HAP-1 (cell line): Measurements from ENCODE around the gene SVOP.
A peak's percentile ranks its signal among the peaks of the same experiment; 100 is the strongest.

Source experiments
- DNase-seq, 2 experiments: peaks; one replicate each; pipeline ENCODE4 v3.0.0-alpha.2; 2016 to 2020; ENCODE audit warnings: low spot score in 2 of 2
- H3K27me3 ChIP-seq: fragments of 250-450 bp; sonication (Bioruptor Pico); 2 replicates; pipeline ENCODE4 v1.5.1; 2020; ENCODE audit warnings: low read depth, mild to moderate bottlenecking, moderate library complexity
- H3K36me3 ChIP-seq: fragments of 250-450 bp; sonication (Bioruptor Pico); replicated peaks from 2 replicates; pipeline ENCODE4 v1.5.1; 2020; ENCODE audit warnings: mild to moderate bottlenecking
- H3K4me1 ChIP-seq: fragments of 250-450 bp; sonication (Bioruptor Pico); 2 replicates; pipeline ENCODE4 v1.5.1; 2020; ENCODE audit warnings: mild to moderate bottlenecking
- H3K4me3 ChIP-seq: fragments of 250-450 bp; sonication (Bioruptor Pico); 2 replicates; pipeline ENCODE4 v1.5.1; 2020; ENCODE audit warnings: mild to moderate bottlenecking, moderate library complexity
- H3K9me3 ChIP-seq: fragments of 250-450 bp; sonication (Bioruptor Pico); 2 replicates; pipeline ENCODE4 v1.5.1; 2020; ENCODE audit warnings: mild to moderate bottlenecking, moderate library complexity
- in situ Hi-C: fragments of 300-500 bp; cut with MboI; formaldehyde crosslinking; loops from 3 replicates; pipeline ENCODE4 v1.14.3; 2020; ENCODE audit warnings: low sequenced_read_pairs, inconsistent platforms, mixed read lengths

The SVOP gene

GRCh38 chr12:108980831-108981618 lies 39.8 kb downstream of the SVOP start:
- no peaks in the 10 kb centered on the region for H3K36me3 ChIP-seq
- H3K27me3 ChIP-seq, result 0 out of 2 replicates have a peak, but pooled peaks cover 2% of the 10 kb centered on the region
- in situ Hi-C loops, result no loop called here
- H3K4me3 ChIP-seq, result no peak overlapping the region
- H3K9me3 ChIP-seq, result no peaks in the 10 kb centered on the region
- H3K4me1 ChIP-seq, result no peaks in the 10 kb centered on the region
- DNase-seq, result no peak

- no peaks in the 10 kb centered on the region for H3K36me3 ChIP-seq
- no peaks in the 10 kb centered on the region for H3K9me3 ChIP-seq
- no peak for DNase-seq
- H3K4me3 ChIP-seq, result no peak overlapping the region
- H3K27me3 ChIP-seq, result 0 out of 2 replicates have a peak, but pooled peaks cover 2% of the 10 kb centered on the region
- in situ Hi-C loops, result no loop called here
- no peaks in the 10 kb centered on the region for H3K4me1 ChIP-seq
Measured at GRCh38 chr12:108977360-108977759, 43.5 kb downstream of the SVOP start.

GRCh38 chr12:108975024-108975593 lies 45.8 kb downstream of the SVOP start:
- no peaks in the 10 kb centered on the region for H3K9me3 ChIP-seq
- no peaks in the 10 kb centered on the region for H3K36me3 ChIP-seq
- no peaks in the 10 kb centered on the region for H3K4me1 ChIP-seq
- no peak overlapping the region for H3K4me3 ChIP-seq
- no peak for DNase-seq
- in situ Hi-C loops, result no loop called here
- 0 out of 2 replicates have a peak, but pooled peaks cover 2% of the 10 kb centered on the region for H3K27me3 ChIP-seq

- no peak for DNase-seq
Measured at GRCh38 chr12:108973629-108974152, 47.2 kb downstream of the SVOP start.

GRCh38 chr12:108972358-108972757 lies 48.5 kb downstream of the SVOP start:
- Histone ChIP-seq H3K9me3 (no peaks in the 10 kb centered on the region), H3K4me1 (no peaks in the 10 kb centered on the region), H3K36me3 (no peaks in the 10 kb centered on the region), H3K4me3 (no peak overlapping the region), H3K27me3 (no peaks in the 10 kb centered on the region)
- in situ Hi-C loops, result no loop called here
- no peak for DNase-seq

More at GRCh38 chr12:108973629-108974152, 47.2 kb downstream of the SVOP start:
- Histone ChIP-seq H3K4me3 (no peak overlapping the region), H3K36me3 (no peaks in the 10 kb centered on the region), H3K27me3 (0 out of 2 replicates have a peak, but pooled peaks cover 2% of the 10 kb centered on the region), H3K9me3 (no peaks in the 10 kb centered on the region), H3K4me1 (no peaks in the 10 kb centered on the region)
- in situ Hi-C loops, result no loop called here

GRCh38 chr12:108969622-108970021 lies 51.2 kb downstream of the SVOP start:
- DNase-seq, result no peak
- in situ Hi-C loops, result no loop called here
- Histone ChIP-seq H3K4me1 (no peaks in the 10 kb centered on the region), H3K36me3 (no peaks in the 10 kb centered on the region), H3K4me3 (no peak overlapping the region), H3K27me3 (no peaks in the 10 kb centered on the region), H3K9me3 (no peaks in the 10 kb centered on the region)

- in situ Hi-C loops, result no loop called here
- no peaks in the 10 kb centered on the region for H3K4me1 ChIP-seq
- peak in 1 of 2 experiments; percentile 8 for DNase-seq
- H3K27me3 ChIP-seq, result no peaks in the 10 kb centered on the region
- H3K9me3 ChIP-seq, result no peaks in the 10 kb centered on the region
- no peak overlapping the region for H3K4me3 ChIP-seq
- no peaks in the 10 kb centered on the region for H3K36me3 ChIP-seq
Measured at GRCh38 chr12:108967869-108968540, 52.9 kb downstream of the SVOP start.

- H3K4me3 ChIP-seq, result no peak overlapping the region
- no peaks in the 10 kb centered on the region for H3K36me3 ChIP-seq
- no peaks in the 10 kb centered on the region for H3K4me1 ChIP-seq
- no peak for DNase-seq
- H3K9me3 ChIP-seq, result no peaks in the 10 kb centered on the region
- H3K27me3 ChIP-seq, result no peaks in the 10 kb centered on the region; the same call in 1 of the 2 replicates
- in situ Hi-C loops, result no loop called here
Measured at GRCh38 chr12:108966378-108967151, 54.3 kb downstream of the SVOP start.

GRCh38 chr12:108965886-108966285 lies 55.0 kb downstream of the SVOP start:
- no peaks in the 10 kb centered on the region for H3K9me3 ChIP-seq
- H3K4me3 ChIP-seq, result no peak overlapping the region
- in situ Hi-C loops, result no loop called here

GRCh38 chr12:108964371-108965352 lies 56.2 kb downstream of the SVOP start:
- in situ Hi-C loops, result no loop called here
- no peak for DNase-seq
- H3K4me1 ChIP-seq, result no peaks in the 10 kb centered on the region

More at GRCh38 chr12:108965886-108966285, 55.0 kb downstream of the SVOP start:
- H3K4me1 ChIP-seq, result no peaks in the 10 kb centered on the region
- peaks cover 4% of the 10 kb centered on the region; the same call in 1 of the 2 replicates for H3K27me3 ChIP-seq
- no peaks in the 10 kb centered on the region for H3K36me3 ChIP-seq
- no peak for DNase-seq

GRCh38 chr12:108962256-108962655 lies 58.6 kb downstream of the SVOP start:
- in situ Hi-C loops, result no loop called here
- Histone ChIP-seq H3K4me3 (no peak overlapping the region), H3K4me1 (no peaks in the 10 kb centered on the region), H3K9me3 (no peaks in the 10 kb centered on the region), H3K27me3 (peaks cover 6% of the 10 kb centered on the region; the same call in 1 of the 2 replicates), H3K36me3 (no peaks in the 10 kb centered on the region)
- no peak for DNase-seq

More at GRCh38 chr12:108964371-108965352, 56.2 kb downstream of the SVOP start:
- H3K9me3 ChIP-seq, result no peaks in the 10 kb centered on the region
- peaks cover 6% of the 10 kb centered on the region; the same call in 1 of the 2 replicates for H3K27me3 ChIP-seq
- no peaks in the 10 kb centered on the region for H3K36me3 ChIP-seq
- H3K4me3 ChIP-seq, result no peak overlapping the region
